GM06990 (cell line): ENCODE measurements around the gene USP13.

ENCODE experiments used
- DNase-seq: peaks from one replicate; pipeline ENCODE4 v3.0.0-alpha.2; 2011; ENCODE audit not compliant: insufficient read length; ENCODE audit errors: extremely low read depth
- H3K27me3 ChIP-seq: replicated peaks from 2 replicates; pipeline ENCODE4 v1.6.0; 2011; ENCODE audit warnings: low read length; ENCODE audit not compliant: control insufficient read depth, insufficient read depth
- H3K36me3 ChIP-seq: 2 replicates; pipeline ENCODE4 v1.5.1; 2011; ENCODE audit warnings: low read length; ENCODE audit not compliant: control insufficient read depth, insufficient read depth
- H3K4me3 ChIP-seq: replicated peaks from 2 replicates; pipeline ENCODE4 v1.5.1; 2011; ENCODE audit warnings: low read depth, mild to moderate bottlenecking, control low read depth, low read length
- TF ChIP-seq, protein P1 (sequence below): IDR thresholded peaks from 2 replicates; pipeline ENCODE4 v1.5.1; 2011; ENCODE audit warnings: low read length, control low read depth, mild to moderate bottlenecking, inconsistent platforms; ENCODE audit not compliant: insufficient read depth, poor library complexity, severe bottlenecking

Gene USP13

GRCh38 chr3:179695672-179696313, 43.0 kb downstream of the USP13 start:
- TF ChIP-seq, protein P1, sequence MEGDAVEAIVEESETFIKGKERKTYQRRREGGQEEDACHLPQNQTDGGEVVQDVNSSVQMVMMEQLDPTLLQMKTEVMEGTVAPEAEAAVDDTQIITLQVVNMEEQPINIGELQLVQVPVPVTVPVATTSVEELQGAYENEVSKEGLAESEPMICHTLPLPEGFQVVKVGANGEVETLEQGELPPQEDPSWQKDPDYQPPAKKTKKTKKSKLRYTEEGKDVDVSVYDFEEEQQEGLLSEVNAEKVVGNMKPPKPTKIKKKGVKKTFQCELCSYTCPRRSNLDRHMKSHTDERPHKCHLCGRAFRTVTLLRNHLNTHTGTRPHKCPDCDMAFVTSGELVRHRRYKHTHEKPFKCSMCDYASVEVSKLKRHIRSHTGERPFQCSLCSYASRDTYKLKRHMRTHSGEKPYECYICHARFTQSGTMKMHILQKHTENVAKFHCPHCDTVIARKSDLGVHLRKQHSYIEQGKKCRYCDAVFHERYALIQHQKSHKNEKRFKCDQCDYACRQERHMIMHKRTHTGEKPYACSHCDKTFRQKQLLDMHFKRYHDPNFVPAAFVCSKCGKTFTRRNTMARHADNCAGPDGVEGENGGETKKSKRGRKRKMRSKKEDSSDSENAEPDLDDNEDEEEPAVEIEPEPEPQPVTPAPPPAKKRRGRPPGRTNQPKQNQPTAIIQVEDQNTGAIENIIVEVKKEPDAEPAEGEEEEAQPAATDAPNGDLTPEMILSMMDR: no peak
- no peak overlapping the region for H3K4me3 ChIP-seq
- no peaks in the 10 kb centered on the region for H3K27me3 ChIP-seq
- H3K36me3 ChIP-seq: no peaks in the 10 kb centered on the region; the same call in 1 of the 2 replicates
- DNase-seq: no peak

DNA sequence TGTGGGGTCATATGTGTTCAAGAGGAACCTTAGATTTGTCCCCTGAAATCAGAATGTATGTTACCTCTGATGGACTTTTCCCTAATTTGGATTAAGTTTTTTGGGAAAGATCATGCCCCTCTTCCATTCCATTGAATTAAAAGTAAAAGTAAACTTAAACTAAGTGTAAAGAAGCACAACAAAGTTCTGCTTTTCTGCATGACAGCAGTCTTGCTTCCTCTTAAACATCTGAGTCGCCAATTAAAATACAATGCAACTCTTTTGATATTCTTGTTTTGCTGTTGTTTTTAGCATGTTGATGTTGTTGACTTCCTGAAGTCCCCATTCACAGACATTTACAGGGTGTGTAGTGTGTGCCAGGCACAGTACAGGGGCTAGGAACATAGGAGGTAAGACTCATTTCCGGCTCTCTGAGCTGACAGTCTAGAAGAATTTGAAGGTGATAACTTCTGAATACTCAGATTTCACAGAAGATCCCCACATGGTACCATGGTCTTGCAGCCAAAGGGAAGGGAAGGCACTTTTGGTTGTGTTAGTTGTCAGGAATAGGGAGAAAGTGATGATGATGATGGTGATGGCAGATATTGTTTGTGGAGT, 45.0 kb downstream of the USP13 start:
- no peaks in the 10 kb centered on the region for H3K27me3 ChIP-seq
- H3K36me3 ChIP-seq: no peaks in the 10 kb centered on the region; the same call in none of the 2 replicates
- H3K4me3 ChIP-seq: no peak overlapping the region
- TF ChIP-seq, protein P1: no peak
- DNase-seq: no peak

GRCh38 chr3:179700716-179701115, 47.9 kb downstream of the USP13 start:
- H3K36me3 ChIP-seq: no peaks in the 10 kb centered on the region; the same call in none of the 2 replicates
- no peak overlapping the region for H3K4me3 ChIP-seq
- no peaks in the 10 kb centered on the region for H3K27me3 ChIP-seq
- DNase-seq: no peak
- TF ChIP-seq, protein P1: no peak

- H3K36me3 ChIP-seq: no peaks in the 10 kb centered on the region; the same call in none of the 2 replicates
- TF ChIP-seq, protein P1: no peak
- no peak overlapping the region for H3K4me3 ChIP-seq
These were observed 48.5 kb downstream of the USP13 start for GRCh38 chr3:179701176-179701827.

DNA sequence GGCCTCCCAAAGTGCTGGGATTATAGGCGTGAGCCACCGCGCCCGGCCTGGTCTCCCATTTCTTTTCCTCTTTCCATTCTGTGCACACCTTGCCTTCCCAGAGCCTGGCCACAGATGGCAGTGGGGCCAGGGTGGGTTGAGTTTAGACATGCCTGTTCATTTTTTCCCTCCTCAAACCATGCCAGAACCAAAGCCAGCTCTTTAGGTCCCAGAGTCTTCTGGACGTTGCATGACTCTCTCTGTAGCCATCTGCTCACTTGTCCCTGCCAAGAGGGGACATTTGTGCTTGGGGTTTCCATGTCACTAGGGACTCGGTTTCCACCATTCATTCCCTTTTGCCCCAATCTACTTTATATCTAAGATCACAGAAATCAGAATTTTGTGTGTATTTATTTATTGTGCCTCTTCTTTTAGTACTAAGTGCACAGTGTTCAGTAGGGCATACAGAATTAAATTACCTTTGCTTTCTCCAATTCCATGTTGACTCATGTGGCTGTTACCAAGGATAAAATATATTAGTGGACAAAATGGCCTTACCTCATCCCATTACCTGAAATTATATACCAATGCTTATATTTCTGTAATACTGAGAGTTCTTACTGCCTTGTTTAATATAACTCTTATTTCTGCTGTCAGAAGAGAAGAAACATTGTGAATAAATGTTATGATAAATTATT, 49.6 kb downstream of the USP13 start:
- Histone ChIP-seq H3K4me3 (no peak overlapping the region), H3K36me3 (no peaks in the 10 kb centered on the region; the same call in none of the 2 replicates), H3K27me3 (no peaks in the 10 kb centered on the region)
- TF ChIP-seq, protein P1: no peak
- DNase-seq: no peak

More at GRCh38 chr3:179701176-179701827, 48.5 kb downstream of the USP13 start:
- DNase-seq: no peak
- H3K27me3 ChIP-seq: no peaks in the 10 kb centered on the region
